Tibial nerve (tissue), 4 donors: ENCODE measurements around the gene METRN.

Source experiments
- EP300 ChIP-seq, 2 donors: sonication (generic); formaldehyde crosslinking; IDR thresholded peaks; one replicate each; pipeline ENCODE4 v1.6.1; 2017; ENCODE audit warnings: antibody characterized with exemption in 2 of 2, mild to moderate bottlenecking in 1 of 2
- POLR2A ChIP-seq, 2 donors: fragments of 450-650 bp; IDR thresholded peaks; one replicate each; pipeline ENCODE4 v1.6.1; 2017; ENCODE audit warnings: antibody characterized with exemption in 2 of 2, mild to moderate bottlenecking in 2 of 2, moderate library complexity in 2 of 2
- TF ChIP-seq, protein P1 (sequence below), 5 experiments: fragments of 200-600 bp in 3 of 5; fragments of 450-650 bp in 2 of 5; sonication (generic) in 3 of 5; IDR thresholded peaks; one replicate each; pipeline ENCODE4 v1.5.1; 2016 to 2019; ENCODE audit warnings: antibody characterized with exemption in 5 of 5, mild to moderate bottlenecking in 3 of 5, moderate library complexity in 2 of 5

DNA sequence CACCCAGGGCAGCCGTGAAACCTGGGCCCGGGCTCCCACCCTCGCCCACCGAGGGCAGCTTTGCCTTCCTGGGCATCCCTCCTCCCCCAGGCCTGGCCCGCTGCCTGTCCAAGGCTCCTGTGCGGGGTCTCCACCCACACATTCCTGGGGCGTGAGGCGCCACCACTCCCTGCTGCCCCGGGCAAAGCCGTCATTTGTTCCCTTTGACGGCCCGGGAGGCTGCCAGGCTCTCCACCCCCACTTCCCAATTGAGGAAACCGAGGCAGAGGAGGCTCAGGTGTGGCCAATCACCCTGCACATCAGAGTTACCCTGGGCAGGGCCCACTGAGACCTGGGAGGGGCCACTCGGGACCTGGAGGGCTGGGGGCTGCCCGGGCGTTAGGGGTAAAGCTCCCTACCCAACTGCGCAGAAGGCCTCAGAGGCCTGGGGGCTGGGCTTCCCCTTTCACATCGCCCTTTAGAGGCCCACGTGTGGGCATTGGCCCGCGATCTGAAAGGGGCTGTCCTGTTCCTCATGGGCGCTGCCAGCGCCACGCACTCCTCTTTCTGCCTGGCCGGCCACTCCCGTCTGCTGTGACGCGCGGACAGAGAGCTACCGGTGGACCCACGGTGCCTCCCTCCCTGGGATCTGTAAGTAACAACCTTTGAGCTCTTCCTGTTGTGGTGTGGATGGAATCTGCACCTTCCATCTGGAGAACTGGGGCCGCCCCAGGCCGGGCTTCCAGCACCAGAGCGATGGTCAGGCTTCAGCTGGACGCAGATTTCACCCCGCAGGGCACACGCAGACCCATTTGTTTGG lies 45.8 kb downstream of the METRN start, which contains the start of gene MSLN:
- TF ChIP-seq, protein P1, sequence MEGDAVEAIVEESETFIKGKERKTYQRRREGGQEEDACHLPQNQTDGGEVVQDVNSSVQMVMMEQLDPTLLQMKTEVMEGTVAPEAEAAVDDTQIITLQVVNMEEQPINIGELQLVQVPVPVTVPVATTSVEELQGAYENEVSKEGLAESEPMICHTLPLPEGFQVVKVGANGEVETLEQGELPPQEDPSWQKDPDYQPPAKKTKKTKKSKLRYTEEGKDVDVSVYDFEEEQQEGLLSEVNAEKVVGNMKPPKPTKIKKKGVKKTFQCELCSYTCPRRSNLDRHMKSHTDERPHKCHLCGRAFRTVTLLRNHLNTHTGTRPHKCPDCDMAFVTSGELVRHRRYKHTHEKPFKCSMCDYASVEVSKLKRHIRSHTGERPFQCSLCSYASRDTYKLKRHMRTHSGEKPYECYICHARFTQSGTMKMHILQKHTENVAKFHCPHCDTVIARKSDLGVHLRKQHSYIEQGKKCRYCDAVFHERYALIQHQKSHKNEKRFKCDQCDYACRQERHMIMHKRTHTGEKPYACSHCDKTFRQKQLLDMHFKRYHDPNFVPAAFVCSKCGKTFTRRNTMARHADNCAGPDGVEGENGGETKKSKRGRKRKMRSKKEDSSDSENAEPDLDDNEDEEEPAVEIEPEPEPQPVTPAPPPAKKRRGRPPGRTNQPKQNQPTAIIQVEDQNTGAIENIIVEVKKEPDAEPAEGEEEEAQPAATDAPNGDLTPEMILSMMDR (IDR thresholded peaks at IDR 0.05) = no peak
- TF ChIP-seq POLR2A (IDR thresholded peaks at IDR 0.05) (no peak), EP300 (IDR thresholded peaks at IDR 0.05) (no peak)
